Measurements from ENCODE around the gene GK.
"Not testable (repeated sequence)": the region's sequence is repeated elsewhere in the genome, so short reads cannot be mapped to it uniquely, and the experiment has no call there.

GK gene

GRCh38 chrX:30654386-30654785 is 1.2 kb downstream of the GK start:
- not testable (repeated sequence) for DNase-seq (ENCODE audit: low read depth, low spot score)

GRCh38 chrX:30654989-30655607 is 1.9 kb downstream of the GK start:
- no peak for DNase-seq (ENCODE audit: low read depth, low spot score)

- DNase-seq (ENCODE audit: low read depth, low spot score), result no peak
These were observed 2.8 kb downstream of the GK start for GRCh38 chrX:30655991-30656390.

GRCh38 chrX:30657196-30658161 is 4.3 kb downstream of the GK start:
- no peak for DNase-seq (ENCODE audit: low read depth, low spot score)

GRCh38 chrX:30659421-30659820 is 6.2 kb downstream of the GK start:
- DNase-seq (ENCODE audit: low read depth, low spot score), result no peak

- DNase-seq (ENCODE audit: low read depth, low spot score), result no peak
These were observed 8.0 kb downstream of the GK start for GRCh38 chrX:30661228-30661627.

GRCh38 chrX:30663322-30663721 is 10.1 kb downstream of the GK start:
- no peak for DNase-seq (ENCODE audit: low read depth, low spot score)

GRCh38 chrX:30665471-30665870 is 12.2 kb downstream of the GK start:
- DNase-seq (ENCODE audit: low read depth, low spot score), result no peak

- no peak for DNase-seq (ENCODE audit: low read depth, low spot score)
These were observed 12.9 kb downstream of the GK start for GRCh38 chrX:30666094-30666493.

GRCh38 chrX:30668581-30668980 is 15.4 kb downstream of the GK start:
- no peak for DNase-seq (ENCODE audit: low read depth, low spot score)

- not testable (repeated sequence) for DNase-seq (ENCODE audit: low read depth, low spot score)
These were observed 18.0 kb downstream of the GK start for GRCh38 chrX:30671189-30671588.

- DNase-seq (ENCODE audit: low read depth, low spot score), result no peak
These were observed 20.0 kb downstream of the GK start for GRCh38 chrX:30673127-30673796.

GRCh38 chrX:30673884-30674598 is 20.8 kb downstream of the GK start:
- no peak for DNase-seq (ENCODE audit: low read depth, low spot score)

- no peak for DNase-seq (ENCODE audit: low read depth, low spot score)
These were observed 21.6 kb downstream of the GK start for GRCh38 chrX:30674799-30675198.

GRCh38 chrX:30679369-30679768 is 26.1 kb downstream of the GK start:
- DNase-seq (ENCODE audit: low read depth, low spot score), result no peak

- DNase-seq (ENCODE audit: low read depth, low spot score), result no peak
These were observed 27.4 kb downstream of the GK start for GRCh38 chrX:30680618-30681017.

- DNase-seq (ENCODE audit: low read depth, low spot score), result no peak
These were observed 35.4 kb downstream of the GK start for GRCh38 chrX:30688641-30689040.

GRCh38 chrX:30689116-30689515 is 35.9 kb downstream of the GK start:
- no peak for DNase-seq (ENCODE audit: low read depth, low spot score)

- no peak for DNase-seq (ENCODE audit: low read depth, low spot score)
These were observed 37.1 kb downstream of the GK start for GRCh38 chrX:30690330-30690729.

GRCh38 chrX:30693999-30694650 is 40.9 kb downstream of the GK start:
- DNase-seq (ENCODE audit: low read depth, low spot score), result no peak

GRCh38 chrX:30702736-30703135 is 49.5 kb downstream of the GK start:
- DNase-seq (ENCODE audit: low read depth, low spot score), result no peak

All from brain pericyte (primary cell).